ENCODE data around the gene TMOD1. TPM values are rescaled to one million over a fixed set of nuclear protein-coding genes. Genes with fewer than 3 reads are reported as not detected.

Gene TMOD1
- total and polyA plus RNA-seq, 2 of the 13 experiments (the other 11 are each of a cell fraction or from before 2014, with no cell fraction given), result 0.04 to 0.07 TPM

DNA sequence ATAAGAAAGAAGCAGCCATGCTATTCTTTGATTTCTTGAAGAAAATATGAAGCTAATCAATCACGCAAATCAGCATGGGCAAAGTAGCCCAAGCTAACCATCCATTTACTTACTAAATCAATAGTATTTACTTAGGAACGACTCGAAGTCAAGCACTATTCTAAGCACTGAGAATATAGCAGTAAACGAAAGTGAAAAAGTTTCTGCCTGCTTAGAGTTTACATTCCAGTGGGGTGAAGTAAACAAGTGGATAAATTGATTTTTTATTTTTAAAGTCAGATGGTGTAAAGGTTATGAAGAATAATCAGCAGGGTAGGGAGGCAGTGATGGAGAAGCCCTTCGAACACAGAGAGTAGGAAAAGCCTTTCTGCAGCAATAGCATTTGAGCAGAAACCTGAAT is 126.2 kb downstream of the TMOD1 start (continued):
- TF ChIP-seq MZF1 (CRISPR knock-in tag; IDR thresholded peaks at IDR 0.05; ENCODE audit: borderline replicate concordance) (no peak), HIVEP1 (CRISPR knock-in tag; IDR thresholded peaks at IDR 0.05) (no peak)
- TF ChIP-seq, protein P1, sequence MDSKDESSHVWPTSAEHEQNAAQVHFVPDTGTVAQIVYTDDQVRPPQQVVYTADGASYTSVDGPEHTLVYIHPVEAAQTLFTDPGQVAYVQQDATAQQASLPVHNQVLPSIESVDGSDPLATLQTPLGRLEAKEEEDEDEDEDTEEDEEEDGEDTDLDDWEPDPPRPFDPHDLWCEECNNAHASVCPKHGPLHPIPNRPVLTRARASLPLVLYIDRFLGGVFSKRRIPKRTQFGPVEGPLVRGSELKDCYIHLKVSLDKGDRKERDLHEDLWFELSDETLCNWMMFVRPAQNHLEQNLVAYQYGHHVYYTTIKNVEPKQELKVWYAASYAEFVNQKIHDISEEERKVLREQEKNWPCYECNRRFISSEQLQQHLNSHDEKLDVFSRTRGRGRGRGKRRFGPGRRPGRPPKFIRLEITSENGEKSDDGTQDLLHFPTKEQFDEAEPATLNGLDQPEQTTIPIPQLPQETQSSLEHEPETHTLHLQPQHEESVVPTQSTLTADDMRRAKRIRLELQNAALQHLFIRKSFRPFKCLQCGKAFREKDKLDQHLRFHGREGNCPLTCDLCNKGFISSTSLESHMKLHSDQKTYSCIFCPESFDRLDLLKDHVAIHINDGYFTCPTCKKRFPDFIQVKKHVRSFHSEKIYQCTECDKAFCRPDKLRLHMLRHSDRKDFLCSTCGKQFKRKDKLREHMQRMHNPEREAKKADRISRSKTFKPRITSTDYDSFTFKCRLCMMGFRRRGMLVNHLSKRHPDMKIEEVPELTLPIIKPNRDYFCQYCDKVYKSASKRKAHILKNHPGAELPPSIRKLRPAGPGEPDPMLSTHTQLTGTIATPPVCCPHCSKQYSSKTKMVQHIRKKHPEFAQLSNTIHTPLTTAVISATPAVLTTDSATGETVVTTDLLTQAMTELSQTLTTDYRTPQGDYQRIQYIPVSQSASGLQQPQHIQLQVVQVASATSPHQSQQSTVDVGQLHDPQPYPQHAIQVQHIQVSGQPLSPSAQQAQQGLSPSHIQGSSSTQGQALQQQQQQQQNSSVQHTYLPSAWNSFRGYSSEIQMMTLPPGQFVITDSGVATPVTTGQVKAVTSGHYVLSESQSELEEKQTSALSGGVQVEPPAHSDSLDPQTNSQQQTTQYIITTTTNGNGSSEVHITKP (CRISPR knock-in tag; IDR thresholded peaks at IDR 0.05; ENCODE audit: low read depth), result no peak
- TF ChIP-seq, protein P2, sequence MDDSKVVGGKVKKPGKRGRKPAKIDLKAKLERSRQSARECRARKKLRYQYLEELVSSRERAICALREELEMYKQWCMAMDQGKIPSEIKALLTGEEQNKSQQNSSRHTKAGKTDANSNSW (CRISPR knock-in tag; IDR thresholded peaks at IDR 0.05; ENCODE audit: borderline replicate concordance), result no peak
- TF ChIP-seq, protein P3, sequence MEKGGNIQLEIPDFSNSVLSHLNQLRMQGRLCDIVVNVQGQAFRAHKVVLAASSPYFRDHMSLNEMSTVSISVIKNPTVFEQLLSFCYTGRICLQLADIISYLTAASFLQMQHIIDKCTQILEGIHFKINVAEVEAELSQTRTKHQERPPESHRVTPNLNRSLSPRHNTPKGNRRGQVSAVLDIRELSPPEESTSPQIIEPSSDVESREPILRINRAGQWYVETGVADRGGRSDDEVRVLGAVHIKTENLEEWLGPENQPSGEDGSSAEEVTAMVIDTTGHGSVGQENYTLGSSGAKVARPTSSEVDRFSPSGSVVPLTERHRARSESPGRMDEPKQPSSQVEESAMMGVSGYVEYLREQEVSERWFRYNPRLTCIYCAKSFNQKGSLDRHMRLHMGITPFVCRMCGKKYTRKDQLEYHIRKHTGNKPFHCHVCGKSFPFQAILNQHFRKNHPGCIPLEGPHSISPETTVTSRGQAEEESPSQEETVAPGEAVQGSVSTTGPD (CRISPR knock-in tag; IDR thresholded peaks at IDR 0.05), result no peak
- TF ChIP-seq, protein P4, sequence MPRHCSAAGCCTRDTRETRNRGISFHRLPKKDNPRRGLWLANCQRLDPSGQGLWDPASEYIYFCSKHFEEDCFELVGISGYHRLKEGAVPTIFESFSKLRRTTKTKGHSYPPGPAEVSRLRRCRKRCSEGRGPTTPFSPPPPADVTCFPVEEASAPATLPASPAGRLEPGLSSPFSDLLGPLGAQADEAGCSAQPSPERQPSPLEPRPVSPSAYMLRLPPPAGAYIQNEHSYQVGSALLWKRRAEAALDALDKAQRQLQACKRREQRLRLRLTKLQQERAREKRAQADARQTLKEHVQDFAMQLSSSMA (CRISPR knock-in tag; IDR thresholded peaks at IDR 0.05), result no peak
- TF ChIP-seq, protein P5, sequence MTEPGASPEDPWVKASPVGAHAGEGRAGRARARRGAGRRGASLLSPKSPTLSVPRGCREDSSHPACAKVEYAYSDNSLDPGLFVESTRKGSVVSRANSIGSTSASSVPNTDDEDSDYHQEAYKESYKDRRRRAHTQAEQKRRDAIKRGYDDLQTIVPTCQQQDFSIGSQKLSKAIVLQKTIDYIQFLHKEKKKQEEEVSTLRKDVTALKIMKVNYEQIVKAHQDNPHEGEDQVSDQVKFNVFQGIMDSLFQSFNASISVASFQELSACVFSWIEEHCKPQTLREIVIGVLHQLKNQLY (CRISPR knock-in tag; IDR thresholded peaks at IDR 0.05), result no peak
- TF ChIP-seq, protein P6, sequence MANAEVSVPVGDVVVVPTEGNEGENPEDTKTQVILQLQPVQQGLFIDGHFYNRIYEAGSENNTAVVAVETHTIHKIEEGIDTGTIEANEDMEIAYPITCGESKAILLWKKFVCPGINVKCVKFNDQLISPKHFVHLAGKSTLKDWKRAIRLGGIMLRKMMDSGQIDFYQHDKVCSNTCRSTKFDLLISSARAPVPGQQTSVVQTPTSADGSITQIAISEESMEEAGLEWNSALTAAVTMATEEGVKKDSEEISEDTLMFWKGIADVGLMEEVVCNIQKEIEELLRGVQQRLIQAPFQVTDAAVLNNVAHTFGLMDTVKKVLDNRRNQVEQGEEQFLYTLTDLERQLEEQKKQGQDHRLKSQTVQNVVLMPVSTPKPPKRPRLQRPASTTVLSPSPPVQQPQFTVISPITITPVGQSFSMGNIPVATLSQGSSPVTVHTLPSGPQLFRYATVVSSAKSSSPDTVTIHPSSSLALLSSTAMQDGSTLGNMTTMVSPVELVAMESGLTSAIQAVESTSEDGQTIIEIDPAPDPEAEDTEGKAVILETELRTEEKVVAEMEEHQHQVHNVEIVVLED (CRISPR knock-in tag; IDR thresholded peaks at IDR 0.05; ENCODE audit: borderline replicate concordance), result no peak
- TF ChIP-seq, protein P7, sequence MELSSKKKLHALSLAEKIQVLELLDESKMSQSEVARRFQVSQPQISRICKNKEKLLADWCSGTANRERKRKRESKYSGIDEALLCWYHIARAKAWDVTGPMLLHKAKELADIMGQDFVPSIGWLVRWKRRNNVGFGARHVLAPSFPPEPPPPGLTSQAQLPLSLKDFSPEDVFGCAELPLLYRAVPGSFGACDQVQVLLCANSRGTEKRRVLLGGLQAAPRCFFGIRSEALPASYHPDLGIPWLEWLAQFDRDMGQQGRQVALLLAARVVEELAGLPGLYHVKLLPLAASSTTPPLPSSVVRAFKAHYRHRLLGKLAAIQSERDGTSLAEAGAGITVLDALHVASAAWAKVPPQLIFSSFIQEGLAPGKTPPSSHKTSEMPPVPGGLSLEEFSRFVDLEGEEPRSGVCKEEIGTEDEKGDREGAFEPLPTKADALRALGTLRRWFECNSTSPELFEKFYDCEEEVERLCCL (CRISPR knock-in tag; IDR thresholded peaks at IDR 0.05; ENCODE audit: borderline replicate concordance), result no peak
